KOPT-K1 (cell line): ENCODE data around the gene ISG20.

Experiments used
- H3K27ac ChIP-seq: fragments of 200-600 bp; sonication (generic); 2 replicates; pipeline ENCODE4 v1.5.1; 2016; ENCODE audit warnings: antibody characterized with exemption, mild to moderate bottlenecking, low read depth, low read length; ENCODE audit not compliant: poor library complexity, severe bottlenecking
- H3K36me3 ChIP-seq: fragments of 200-600 bp; sonication (generic); 2 replicates; pipeline ENCODE4 v1.5.1; 2017; ENCODE audit warnings: antibody characterized with exemption, mild to moderate bottlenecking, low read length, moderate library complexity; ENCODE audit not compliant: insufficient read depth
- H3K9me3 ChIP-seq: fragments of 200-600 bp; sonication (generic); 2 replicates; pipeline ENCODE4 v1.5.1; 2017; ENCODE audit warnings: antibody characterized with exemption, low read length, mild to moderate bottlenecking; ENCODE audit not compliant: insufficient read depth, poor library complexity, severe bottlenecking

ISG20 gene

DNA sequence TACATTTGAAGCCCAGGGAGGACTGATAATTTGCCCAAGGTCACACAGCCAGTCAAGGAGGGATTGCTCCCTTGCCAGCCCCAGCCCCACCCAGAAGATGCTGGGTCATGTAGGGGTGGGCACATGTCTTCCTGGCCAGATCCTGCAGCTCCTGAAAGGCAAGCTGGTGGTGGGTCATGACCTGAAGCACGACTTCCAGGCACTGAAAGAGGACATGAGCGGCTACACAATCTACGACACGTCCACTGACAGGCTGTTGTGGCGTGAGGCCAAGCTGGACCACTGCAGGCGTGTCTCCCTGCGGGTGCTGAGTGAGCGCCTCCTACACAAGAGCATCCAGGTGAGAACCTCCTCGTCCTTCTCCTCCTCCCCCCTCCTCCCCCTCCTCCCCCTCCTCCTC, 13.2 kb downstream of the ISG20 start:
- Histone ChIP-seq H3K27ac (no peak overlapping the region), H3K36me3 (no peaks in the 10 kb centered on the region), H3K9me3 (no peaks in the 10 kb centered on the region)

DNA sequence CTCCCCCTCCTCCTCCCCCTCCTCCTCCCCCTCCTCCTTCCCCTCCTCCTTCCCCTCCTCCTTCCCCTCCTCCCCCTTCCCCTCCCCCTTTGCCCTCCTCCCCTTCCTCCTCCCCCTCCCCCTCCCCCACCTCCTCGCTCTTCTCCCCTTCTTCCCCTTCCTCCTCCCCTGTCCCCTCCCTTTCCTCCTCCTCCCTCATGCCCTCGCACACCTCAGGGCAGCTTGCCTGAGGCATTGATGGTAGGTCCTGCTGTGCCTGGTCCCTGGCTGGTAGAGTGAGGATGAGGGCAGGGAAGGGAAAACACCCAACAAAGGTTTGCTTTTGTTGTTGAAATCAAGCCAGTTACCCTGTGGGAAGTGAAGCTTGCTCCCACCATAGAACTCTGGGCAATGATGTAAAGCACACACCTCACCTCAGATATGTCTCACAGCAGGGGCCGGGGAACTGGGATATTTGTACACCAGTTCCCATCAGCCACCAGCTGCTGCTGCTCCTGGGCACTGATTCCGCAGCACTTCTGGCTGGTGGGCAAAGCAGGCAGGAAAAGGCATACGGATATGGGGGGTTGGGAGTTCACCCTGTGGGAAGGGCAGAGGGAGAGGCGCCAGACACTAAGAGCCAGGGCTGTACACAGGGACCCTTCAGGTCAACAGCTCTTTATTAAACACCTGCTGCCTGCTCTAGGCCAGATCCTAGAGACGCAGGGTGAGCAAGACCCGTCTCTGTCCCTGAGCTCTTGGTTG, 13.8 kb downstream of the ISG20 start:
- H3K9me3 ChIP-seq = no peaks in the 10 kb centered on the region
- H3K36me3 ChIP-seq = no peaks in the 10 kb centered on the region
- H3K27ac ChIP-seq = no peak overlapping the region

- H3K36me3 ChIP-seq = no peaks in the 10 kb centered on the region
- no peaks in the 10 kb centered on the region for H3K9me3 ChIP-seq
- H3K27ac ChIP-seq = no peak overlapping the region
These were observed 14.6 kb downstream of the ISG20 start for GRCh38 chr15:88653200-88654064.

DNA sequence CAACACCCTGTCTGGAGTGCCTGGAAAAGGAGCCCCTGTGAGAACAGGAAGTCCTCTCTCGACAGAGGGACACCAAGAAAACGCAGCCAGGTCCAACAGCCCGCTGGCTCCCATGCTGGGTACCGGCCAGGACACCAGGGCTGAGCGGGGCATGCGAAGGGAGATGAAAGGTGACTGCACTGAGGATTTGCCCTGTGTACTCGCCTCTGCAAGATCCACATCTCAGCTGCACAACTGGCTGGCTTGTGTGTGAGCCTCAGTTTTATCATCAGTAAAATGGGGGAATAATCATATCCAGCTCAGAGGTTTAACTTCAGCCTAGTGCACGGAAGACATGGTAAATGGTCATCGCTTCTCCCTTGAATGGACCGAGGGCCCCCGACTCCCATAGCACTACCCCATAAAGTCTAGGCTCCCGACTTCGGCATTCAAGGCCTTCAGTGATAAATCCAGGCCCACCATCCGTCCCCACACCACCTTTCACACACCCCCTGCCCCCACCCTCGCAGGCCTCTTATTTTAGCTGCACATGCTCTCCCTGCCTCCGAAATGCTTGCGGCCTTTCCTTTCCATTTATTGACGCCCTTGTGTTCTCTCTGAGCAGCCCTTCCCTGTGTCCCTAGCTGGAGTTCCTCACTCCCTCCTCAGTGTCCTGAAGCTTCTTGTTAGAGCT, 15.8 kb downstream of the ISG20 start:
- H3K9me3 ChIP-seq = no peaks in the 10 kb centered on the region
- H3K27ac ChIP-seq = no peak overlapping the region
- H3K36me3 ChIP-seq = no peaks in the 10 kb centered on the region

DNA sequence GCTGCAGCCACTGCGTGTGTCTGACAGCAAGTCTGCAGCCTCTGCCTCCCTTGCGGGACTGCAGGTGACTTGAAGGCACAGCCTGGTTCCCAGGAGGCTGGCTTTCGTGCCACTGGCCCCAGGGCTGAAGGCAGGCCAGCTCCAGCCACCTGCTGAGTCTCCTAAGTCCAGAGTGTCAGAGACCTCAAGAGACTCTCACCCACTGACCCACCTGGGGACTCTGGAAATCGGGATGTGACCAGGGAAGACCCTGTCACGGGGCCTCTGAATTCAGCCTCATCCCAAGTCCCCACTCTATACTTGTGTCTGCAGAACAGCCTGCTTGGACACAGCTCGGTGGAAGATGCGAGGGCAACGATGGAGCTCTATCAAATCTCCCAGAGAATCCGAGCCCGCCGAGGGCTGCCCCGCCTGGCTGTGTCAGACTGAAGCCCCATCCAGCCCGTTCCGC, 16.3 kb downstream of the ISG20 start:
- no peak overlapping the region for H3K27ac ChIP-seq
- no peaks in the 10 kb centered on the region for H3K36me3 ChIP-seq
- H3K9me3 ChIP-seq = no peaks in the 10 kb centered on the region

DNA sequence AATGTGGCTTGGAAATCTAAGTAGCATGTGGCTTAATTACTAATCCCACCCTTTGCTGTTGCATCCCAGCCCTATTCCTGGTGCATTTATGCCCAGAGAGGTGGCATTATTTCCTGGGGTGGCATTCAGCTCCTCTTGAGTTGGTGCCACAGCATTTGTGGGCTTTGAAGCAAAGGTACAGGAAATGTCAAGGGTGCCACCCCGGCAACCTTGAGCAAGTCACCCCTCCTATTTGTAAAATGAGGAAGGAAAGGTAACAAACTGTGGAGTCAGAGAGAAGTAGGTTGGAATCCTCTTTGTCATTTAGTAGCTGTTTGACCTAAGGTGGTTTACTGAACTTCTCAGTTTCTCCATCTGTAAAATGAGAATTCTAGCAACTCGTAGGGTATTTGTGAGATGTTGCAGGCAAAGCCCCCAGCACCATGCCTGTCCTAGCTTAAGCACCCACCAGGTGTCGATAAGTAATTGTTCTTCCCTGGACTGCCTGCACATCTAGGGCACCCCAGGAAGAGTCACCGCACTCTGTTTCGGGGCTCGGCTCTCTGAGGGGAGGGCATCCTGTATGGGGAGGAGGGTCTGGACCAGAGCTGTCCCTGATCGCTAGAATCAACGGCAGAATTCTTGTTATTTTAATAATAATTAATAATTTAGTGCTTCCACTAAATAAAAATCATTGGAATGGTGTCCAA, 17.1 kb downstream of the ISG20 start:
- Histone ChIP-seq H3K9me3 (no peaks in the 10 kb centered on the region), H3K27ac (no peak overlapping the region), H3K36me3 (no peaks in the 10 kb centered on the region)

DNA sequence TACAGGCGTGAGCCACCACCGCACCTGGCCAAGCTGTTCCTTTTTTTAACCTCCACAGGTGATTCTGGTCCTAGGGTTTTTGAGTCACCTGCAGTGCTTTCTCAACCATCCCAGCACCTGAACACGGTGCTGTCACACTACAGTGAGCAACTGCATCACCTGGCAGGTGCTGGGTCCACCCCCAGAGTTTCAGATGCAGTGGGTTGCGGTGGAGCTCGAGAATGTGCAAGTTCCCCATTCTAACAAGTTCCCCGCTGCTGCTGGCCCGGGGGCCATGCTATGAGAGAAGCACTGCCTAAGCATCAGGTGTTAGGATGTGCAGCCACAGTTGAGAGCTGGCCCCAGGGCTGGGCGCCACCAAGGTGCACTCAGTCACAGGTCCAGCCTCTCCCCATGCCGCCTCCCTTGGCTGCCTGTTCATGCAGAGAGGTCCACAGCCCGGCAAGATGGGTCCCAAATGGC, 18.0 kb downstream of the ISG20 start:
- H3K9me3 ChIP-seq = no peaks in the 10 kb centered on the region
- H3K27ac ChIP-seq = no peak overlapping the region
- no peaks in the 10 kb centered on the region for H3K36me3 ChIP-seq

GRCh38 chr15:88657326-88658069, 18.7 kb downstream of the ISG20 start:
- H3K27ac ChIP-seq = no peak overlapping the region
- H3K9me3 ChIP-seq = no peaks in the 10 kb centered on the region
- H3K36me3 ChIP-seq = no peaks in the 10 kb centered on the region

DNA sequence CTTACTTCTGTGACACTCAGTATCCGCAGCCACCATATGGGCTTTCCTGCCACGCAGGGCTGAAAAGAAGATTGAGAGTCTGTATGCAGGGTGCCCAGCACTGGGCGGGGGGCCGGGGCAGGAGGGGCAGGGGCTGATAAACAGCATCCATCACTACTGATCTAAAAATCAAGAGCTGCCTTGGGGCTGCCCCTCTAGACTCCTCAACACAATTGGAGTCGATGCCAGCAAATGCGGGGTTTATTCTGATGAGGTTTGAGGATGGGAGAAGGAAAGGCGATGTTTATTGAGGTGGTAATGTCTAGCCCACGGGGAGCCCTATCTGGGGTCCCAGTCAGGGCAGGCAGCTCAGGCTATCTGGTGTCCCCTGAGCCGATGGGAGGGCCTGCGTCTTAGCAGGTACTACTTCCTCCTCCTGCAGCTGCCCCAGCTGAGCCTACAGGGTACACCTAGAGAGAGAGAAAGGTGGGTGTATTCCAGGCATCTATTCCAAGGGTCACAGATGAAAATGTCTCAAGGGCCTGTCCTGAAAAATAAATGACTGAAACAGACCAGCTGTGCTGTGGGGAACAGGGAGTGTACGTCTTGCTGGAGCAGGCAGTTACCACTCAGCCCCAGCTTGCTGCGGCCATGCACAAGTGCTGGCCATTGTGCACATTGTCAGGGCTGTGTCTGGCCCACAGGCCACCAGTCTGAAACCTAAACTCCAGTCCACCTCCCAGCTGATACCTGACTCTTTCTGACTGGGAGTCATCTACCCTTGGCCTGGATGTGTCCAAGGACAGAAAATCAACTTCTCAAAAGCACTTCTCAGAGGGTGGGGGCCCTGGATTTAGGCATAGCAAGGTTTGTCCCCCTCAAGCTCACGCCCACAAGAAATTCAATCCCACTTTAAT, 19.5 kb downstream of the ISG20 start:
- Histone ChIP-seq H3K36me3 (no peaks in the 10 kb centered on the region), H3K9me3 (no peaks in the 10 kb centered on the region), H3K27ac (no peak overlapping the region)

GRCh38 chr15:88658972-88659931, 20.4 kb downstream of the ISG20 start:
- Histone ChIP-seq H3K9me3 (no peaks in the 10 kb centered on the region), H3K27ac (no peak overlapping the region)

GRCh38 chr15:88661041-88661700, 22.4 kb downstream of the ISG20 start:
- no peaks in the 10 kb centered on the region for H3K9me3 ChIP-seq
- H3K27ac ChIP-seq = no peak overlapping the region
- no peaks in the 10 kb centered on the region for H3K36me3 ChIP-seq

More at GRCh38 chr15:88658972-88659931, 20.4 kb downstream of the ISG20 start:
- H3K36me3 ChIP-seq = no peaks in the 10 kb centered on the region
